AG20443 (cell line): Measurements from ENCODE around the gene KCNT1.

ENCODE experiments used
- DNase-seq: peaks from one replicate; pipeline ENCODE4 v3.0.0; 2012; ENCODE audit warnings: low spot score, mixed read lengths

KCNT1 gene

DNA sequence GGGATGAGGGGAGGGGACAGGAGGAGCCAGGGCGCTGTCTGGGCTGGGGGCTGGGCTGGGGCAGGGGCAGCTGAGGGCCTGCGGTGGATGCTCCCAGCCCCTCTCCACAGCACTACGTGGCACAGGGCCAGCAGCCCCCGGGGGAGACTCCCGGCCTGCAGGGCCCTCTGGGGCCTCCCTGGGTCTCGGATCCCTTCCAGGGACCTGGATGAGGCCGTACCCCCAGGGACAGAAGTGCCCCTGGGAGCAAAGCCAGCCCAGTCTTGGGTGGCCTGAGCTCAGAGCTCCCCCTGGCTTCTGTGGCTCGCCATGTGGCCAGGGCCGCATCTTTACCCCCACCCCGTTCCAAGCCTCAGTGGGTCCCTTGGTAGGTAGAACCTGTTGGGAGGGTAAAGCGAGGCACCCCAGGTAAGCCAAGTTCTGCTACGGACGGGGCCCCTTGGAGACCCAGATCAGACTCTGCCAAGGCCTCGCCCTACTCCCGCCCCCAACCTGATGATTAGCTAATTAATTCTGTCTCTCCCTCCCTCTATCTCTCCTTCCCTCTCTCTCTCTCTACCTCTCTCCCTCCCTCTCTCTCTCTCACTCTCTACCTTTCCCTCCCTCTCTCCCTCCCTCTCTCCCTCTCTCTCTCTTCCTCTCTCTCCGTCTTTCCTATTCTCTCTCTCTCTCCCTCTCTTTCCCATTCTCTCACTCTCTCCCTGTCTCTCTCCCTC lies 24.3 kb downstream of the KCNT1 start:
- no peak for DNase-seq

GRCh38 chr9:135727257-135727875 lies 25.4 kb downstream of the KCNT1 start:
- no peak for DNase-seq

GRCh38 chr9:135728436-135729110 lies 26.6 kb downstream of the KCNT1 start:
- no peak for DNase-seq

DNA sequence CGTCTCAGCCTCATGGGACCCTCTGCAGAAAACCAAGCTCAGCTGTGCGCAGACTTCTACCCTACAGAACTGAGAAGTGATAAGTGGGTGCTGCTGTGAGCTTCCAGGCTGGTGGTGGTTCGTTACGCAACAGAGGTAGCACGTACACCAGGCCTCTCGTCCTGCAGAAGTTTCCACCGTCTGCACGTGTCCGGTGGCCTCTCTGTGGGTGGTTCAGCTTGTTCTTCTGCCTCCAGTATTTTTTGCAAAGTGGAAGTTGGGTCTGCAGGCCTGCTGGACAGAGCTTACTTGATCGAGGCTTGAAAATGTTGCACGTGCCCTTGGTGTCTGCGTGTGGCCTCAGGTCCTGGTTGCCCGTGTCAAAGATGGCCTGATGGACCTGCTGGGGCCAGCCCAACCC lies 27.5 kb downstream of the KCNT1 start:
- no peak for DNase-seq

GRCh38 chr9:135731454-135731853 lies 29.5 kb downstream of the KCNT1 start:
- DNase-seq, result no peak

- DNase-seq, result no peak
Observed at GRCh38 chr9:135732569-135733257, 30.7 kb downstream of the KCNT1 start.

GRCh38 chr9:135734616-135735144 lies 32.7 kb downstream of the KCNT1 start:
- DNase-seq, result no peak

GRCh38 chr9:135736272-135736978 lies 34.4 kb downstream of the KCNT1 start:
- no peak for DNase-seq

GRCh38 chr9:135736979-135737839 lies 35.2 kb downstream of the KCNT1 start:
- no peak for DNase-seq

- DNase-seq, result no peak
Observed at GRCh38 chr9:135737840-135738521, 36.0 kb downstream of the KCNT1 start.

- no peak for DNase-seq
Observed at GRCh38 chr9:135739271-135740220, 37.6 kb downstream of the KCNT1 start.

DNA sequence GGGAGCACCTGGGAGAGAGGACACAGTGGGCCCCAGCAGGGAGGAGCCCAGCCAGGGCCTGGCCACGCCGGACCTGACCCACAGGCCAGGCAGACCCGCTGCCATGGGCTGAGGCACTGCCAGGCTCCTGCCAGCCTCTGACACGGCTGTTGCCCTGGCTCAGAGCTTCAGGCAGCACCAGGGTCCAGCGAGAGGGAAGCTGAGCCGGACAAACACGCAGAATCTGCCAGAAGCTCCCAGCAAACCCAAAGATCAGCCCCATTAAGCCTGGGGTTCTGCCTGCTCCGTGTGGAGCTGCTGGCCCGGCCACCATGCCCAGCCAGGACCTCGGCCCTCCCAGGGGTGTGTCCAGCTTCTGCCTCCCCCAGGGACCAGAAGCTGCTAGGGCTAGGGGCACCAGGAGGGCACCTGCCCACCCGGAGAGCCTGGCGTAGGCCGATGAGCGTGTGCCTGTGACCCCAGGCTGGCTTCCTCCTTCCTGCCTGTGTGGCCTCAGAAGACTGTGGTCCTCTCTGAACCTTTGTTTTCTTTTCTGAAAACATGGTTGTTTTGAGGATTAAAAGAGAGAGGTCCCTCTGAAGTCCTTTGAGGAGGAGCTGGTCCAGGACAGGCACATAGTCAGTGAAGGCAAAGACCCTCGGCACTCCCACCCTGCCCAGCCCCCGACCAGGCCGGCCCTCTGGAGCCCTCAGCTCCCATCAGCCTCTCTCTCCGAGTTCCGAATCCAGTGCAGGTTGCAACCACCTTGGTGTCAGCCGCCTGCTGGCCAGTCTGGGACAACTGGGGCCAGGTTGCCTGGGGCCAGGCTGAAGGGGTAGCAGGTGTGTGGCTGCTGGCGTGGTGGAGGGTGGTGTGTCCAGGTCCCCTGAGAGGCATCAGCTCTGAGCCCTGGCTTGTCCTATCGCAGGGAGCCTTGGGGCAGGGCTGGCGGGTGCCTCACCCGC lies 39.6 kb downstream of the KCNT1 start:
- no peak for DNase-seq

GRCh38 chr9:135743021-135743420 lies 41.0 kb downstream of the KCNT1 start:
- no peak for DNase-seq

DNA sequence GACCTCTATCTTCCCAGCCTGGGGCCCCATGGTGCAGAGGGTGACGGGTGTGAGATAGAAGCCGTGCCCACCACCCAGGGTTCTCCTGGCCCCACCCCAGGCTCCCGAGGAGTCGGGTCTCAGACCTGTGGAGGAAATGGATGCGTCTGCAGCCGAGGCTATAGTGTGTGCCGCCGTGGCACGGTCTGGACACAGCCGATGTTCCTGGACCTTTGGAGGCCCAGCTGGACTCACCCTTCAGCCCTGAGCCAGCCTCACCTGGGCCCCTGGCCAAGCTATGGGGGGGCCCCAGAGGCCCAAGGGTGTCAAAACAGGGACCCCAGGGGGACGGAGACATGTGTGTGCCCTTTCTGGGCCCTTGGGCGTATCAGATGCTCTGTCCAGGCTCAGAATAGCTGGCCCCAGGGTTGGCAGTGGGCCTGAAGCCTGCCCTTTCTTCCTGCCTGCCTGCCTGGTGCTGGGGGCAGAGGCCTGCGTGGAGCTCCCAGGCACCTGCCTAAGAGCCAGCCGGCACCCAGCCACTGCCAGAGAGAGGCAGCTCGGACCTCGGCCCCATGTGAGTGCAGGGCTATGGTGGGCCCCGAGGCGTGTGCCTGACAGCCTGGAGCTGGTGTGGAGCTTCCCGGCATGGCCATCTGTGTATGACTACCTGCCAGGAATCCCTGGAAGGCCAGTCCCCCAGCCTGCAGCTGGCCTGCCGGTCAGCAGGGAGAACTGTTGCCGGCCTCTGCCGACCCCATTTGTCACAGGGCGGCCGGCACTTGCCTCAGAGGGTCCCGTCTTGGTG lies 41.8 kb downstream of the KCNT1 start:
- DNase-seq, result no peak

GRCh38 chr9:135744333-135745070 lies 42.5 kb downstream of the KCNT1 start:
- no peak for DNase-seq

- no peak for DNase-seq
Observed at GRCh38 chr9:135745189-135745588, 43.2 kb downstream of the KCNT1 start.
